Germinal center (tissue), 1 donor: ENCODE data around the gene BICDL1.
"Not testable (repeated sequence)": the region's sequence is repeated elsewhere in the genome, so short reads cannot be mapped to it uniquely, and the experiment has no call there.

Source experiments
- DNase-seq: peaks from one replicate; pipeline ENCODE4 v3.0.0; 2012; ENCODE audit warnings: mixed read lengths, low spot score

Gene BICDL1

DNA sequence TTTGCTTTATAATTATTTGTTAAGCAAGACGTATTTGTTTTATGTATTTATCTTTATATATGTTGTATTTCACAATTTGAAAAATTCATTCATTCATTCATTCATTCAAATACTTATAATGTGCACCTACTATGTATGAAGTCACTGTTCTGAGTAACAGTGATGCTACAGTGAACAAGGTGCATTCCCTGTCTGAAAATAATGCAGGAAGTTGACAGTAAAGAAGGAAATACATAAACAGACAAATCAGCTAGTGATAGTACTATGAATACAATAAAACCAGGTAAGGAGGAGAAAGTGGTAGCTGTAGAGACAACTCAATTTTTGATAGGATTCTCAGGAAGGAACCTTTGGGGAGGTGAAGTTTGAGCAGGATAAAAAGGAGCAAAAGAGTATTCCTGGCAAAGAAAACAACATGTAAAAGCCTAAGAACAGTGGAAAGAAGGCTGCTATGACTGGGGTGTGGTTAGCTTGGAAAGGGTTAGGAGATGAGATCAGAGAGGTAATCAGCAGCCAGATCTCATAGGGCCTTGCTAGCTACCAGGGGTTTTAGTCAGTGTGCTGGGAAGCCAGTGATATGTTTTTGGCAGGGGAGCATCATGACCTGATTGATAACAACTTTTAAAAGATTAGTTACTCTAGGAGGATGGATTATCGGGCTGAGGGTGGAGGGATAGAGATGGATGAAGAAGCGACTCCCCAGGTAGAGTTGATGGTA lies 17.4 kb downstream of the BICDL1 start:
- DNase-seq = no peak

DNA sequence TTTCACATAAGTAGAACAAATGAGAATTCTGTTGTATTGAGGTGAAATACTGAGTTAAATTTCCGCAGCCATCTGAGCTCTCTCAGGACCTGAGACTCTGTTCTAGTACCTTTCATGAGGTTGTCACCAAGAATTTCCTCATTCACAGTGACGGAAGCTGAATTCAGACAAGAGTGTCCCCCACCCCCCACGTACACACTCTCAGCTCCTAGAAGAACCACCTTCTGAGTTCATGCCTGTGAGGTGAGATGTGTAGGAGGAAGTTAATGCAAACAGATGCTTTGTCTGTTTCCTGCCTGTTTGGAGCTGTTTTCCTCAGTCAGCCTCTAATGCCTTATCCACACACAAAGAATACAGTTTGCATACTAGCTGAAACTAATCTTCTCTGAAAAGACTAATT lies 18.2 kb downstream of the BICDL1 start:
- peak; percentile 64 for DNase-seq

DNA sequence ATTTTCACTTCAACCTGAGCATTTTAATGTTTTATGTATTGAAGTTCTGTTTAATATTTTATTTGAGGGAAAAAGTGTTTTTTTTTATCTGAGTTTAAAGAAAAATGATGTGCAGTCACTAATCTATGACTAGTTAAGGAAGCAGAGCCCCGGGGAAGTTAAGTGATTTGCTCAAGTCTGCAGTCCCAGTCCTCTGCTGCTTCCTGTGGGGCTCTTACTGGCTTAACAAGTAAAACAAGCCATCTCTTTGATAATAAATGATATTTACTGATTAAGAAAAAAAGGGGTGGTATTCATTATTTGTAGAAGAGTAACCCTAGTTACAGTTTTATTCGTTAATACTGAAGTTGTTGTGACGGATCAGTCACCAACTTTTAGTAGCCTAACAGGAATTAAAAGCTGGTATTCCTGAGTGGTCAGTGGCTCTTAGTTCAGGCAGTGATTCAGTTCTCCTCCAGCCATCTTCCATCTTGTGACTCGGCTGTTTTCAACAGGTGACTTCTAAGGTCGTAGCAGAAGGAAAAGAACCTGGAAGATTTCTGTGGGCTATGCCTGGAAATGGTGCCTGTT lies 21.7 kb downstream of the BICDL1 start:
- DNase-seq = no peak

DNA sequence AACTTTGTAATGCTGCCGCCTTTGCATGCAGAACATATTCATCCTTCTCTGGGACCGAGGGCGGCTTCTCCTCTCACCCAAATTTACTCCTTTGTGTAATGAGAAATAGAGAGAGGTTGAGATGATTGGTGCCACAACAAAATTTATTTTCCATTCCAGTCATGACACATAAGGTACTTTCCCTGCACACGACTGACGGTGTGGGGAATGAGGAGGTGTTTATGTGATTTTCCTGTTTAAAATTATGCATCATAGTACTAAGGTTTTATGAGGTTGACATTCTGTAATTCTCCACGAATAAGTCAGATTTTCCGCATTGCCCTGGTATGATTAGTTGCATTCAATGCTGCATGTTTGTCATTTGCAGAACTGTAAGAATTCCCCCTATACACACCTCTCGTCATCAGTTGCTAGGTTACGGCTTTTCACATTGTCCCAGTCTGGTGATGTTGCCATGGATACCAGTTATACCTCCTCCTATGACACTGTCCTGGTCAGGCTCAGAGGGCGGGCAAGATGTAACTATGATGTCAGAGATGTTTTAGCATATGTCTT lies 23.1 kb downstream of the BICDL1 start:
- DNase-seq = peak; percentile 87

DNA sequence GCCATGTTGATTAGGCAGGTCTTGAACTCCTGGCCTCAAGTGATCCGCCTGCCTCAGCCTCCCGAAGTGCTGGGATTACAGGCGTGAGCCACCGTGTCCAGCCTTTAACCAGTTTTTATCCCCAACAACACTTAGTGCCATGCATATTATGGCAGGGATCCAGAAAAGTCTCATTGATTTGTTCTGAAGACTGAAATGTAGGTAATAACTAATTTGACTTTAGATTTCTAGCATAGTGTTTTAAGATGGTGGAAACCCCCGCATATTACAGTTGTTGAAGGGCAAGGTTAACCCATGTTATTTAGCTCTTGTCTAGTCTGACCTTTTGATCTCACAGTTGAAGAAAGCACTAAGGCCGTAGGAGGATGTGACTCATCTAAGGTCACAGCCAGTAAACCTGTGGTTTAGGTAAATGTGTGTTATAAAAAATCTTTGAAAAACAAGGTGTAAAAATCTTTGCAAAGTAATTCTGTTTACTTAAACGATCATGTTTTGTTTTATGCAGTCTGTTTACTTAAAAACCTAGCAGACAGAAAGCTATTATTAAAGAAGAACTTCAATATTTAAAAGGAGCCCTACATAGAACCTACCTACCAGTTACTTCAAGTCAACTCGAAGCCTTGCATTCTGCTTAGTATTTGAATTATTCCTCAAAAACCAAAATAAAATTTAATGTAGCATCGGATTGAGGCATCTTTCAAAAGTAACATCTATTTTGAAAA lies 24.8 kb downstream of the BICDL1 start:
- DNase-seq = peak; percentile 44

DNA sequence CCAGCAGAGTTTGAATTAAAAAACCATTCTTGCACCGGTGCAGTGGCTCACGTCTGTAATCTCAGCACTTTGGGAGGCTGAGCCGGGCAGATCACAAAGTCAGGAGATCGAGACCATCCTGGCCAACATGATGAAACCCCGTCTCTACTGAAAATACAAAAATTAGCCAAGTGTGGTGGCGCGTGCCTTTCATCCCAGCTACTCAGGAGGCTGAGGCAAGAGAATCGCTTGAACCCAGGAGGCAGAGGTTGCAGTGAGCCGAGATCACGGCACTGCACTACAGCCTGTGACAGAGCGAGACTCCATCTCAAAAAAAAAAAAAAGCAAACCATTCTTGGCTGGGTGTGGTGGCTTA lies 25.3 kb downstream of the BICDL1 start:
- not testable (repeated sequence) for DNase-seq

DNA sequence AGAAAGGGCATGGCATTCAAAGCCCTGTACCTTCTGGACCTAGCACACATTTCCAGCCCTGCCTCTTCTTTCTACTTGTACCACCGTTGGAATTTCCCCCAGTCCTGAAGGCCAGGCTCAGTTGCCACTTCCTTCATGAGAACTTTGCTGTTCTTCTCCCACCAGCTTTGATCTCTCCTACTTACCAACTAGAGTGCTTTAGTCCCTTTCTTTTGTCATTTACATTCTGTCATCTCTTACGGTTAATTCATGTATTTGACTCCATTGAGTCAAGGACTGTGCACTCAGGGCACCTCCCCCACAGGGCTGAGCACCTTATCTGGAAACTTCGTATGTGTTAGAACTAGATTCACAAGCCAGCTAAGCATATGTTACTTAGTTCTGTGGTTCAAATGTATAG lies 26.3 kb downstream of the BICDL1 start:
- DNase-seq = no peak

DNA sequence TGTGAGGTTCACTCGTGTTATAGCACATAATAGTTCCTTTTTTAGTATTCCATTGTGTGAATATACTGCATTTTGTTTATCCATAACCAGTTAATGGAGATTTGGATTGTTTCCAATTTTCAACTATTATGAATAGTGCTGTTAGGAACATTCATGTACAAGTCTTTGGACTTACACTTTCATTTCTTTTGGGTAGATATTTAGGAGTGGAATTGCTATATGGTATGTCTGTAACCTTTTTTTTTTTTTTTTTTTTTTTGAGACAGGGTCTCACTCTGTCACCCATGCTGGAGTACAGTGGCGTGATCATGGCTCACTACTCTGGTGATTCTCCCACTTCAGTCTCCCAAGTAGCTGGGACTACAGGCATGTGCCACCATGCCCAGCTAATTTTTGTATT lies 27.2 kb downstream of the BICDL1 start:
- not testable (repeated sequence) for DNase-seq

DNA sequence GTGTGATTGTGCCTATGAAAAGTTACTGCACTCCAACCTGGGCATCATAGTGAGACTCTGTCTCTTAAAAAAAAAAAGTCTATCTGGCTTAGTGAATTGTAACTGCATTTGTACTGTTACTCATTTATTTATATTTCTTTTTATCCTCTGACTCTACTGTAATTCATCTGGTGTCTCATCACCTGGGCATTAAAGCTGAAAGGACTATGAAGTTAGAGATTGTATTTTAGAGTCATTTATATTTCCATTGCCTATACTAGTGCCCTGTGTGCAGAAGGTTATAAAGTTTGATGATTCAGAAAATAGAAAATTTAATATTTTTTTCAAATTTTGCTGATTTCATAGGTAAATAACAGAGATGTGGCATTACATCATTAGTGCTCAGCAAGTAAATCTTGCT lies 30.2 kb downstream of the BICDL1 start:
- DNase-seq = no peak

DNA sequence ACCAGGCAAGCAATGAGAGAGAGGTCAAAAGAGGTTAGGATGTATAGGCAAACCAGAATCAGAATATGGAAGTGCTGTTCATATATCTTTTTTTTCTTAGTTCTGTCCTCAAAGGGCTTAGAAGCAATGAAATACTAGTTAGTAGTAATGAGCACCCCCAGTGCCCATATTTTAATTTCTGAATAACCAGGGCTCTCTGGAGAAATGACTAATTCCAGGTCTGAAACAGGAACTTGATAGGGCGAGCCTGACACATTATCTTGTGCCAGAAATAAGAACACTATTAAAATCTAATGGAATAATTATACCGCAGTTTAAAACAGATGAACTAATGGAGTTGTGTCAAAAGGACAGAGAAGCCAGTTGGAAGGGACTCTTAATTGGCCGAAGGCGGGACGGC lies 30.9 kb downstream of the BICDL1 start:
- DNase-seq = no peak

DNA sequence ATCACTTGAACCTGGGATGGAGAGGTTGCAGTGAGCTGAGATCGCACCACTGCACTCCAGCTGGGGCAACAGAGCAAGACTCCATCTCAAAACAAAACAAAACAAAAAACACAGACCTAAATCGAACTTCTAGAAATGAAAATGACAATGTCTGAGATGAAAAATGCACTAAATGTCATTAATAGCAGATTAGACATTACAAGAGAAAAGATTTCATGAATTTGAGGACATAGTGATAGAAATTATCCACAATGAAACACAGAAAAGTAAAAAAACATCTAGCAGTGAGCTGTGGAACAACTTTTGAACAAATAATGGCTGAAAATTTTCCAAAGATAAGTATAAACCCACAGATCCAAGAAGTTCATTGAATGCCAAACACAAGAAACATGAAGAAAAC lies 35.2 kb downstream of the BICDL1 start:
- no peak for DNase-seq

DNA sequence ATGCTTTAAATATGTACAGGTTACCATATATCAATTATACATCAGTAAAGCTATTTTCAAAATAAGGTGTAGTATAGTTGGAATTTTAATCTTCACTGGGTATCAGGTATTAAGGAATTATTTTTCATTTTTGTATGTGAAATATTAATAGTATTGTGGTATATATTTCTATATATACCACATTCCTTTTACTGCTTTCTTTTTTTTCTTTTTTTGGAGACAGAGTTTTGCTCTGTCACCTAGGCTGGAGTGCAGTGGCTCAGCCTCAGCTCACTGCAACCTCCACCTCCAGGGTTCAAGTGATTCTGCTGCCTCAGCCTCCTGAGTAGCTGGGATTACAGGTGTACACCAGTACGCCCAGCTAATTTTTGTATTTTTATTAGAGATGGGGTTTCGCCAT lies 36.6 kb downstream of the BICDL1 start:
- DNase-seq = no peak

DNA sequence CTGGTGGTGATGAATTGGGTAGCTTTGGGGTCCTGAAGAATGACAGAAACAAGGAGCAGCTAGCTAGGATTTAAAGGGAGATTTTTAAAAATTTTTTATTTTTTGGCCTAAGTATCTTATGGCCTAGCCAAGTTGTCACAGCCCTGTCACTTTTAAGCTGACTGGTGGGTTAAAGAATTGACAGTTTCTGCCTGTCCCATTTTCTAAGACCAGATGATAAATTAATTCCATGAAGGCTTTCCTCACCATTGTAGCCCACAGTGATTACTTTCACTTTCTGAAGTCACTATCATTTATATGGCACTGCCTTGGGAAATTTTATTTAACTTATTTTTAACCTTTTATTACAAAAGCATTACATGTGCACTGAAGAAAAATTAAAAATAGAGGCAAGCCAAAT lies 43.2 kb downstream of the BICDL1 start:
- no peak for DNase-seq

DNA sequence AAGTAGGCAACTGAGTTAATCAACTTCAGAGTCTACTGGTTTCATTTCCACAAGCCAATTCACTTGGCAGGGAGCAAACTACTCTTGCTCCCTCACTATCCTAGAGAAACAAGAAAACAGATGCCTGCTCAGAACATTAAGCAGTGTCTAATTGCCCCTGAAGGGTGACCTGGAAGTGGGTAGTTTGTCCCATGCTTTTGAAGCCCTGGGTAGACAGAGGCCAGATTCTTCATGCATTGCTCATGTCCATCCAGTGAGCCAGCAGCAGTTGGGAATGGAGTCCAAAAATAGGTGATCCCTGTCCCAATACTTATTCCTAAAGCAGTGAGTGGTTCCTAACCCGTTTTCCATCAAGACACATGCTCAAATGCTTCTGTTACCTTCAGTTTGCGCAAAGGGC lies 48.8 kb downstream of the BICDL1 start:
- DNase-seq = no peak

DNA sequence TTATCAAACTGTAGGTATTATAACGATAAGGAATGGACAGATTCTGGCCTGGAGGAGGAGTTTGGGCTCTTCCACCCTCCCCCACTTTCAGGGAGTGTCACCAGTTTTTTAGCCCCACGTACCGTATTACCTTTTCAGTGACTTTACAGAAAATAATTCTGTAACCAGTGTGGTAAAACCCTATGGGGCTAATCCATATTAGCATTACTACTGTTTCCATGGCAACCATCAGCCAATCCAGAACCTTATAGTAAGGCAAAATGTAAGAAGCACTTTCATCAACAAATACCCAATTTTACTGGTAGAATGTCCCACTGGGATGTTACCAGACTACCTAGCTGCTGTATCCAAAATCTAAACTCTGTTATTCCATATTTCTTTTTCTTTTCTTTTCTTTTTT lies 50.7 kb downstream of the BICDL1 start:
- no peak for DNase-seq

DNA sequence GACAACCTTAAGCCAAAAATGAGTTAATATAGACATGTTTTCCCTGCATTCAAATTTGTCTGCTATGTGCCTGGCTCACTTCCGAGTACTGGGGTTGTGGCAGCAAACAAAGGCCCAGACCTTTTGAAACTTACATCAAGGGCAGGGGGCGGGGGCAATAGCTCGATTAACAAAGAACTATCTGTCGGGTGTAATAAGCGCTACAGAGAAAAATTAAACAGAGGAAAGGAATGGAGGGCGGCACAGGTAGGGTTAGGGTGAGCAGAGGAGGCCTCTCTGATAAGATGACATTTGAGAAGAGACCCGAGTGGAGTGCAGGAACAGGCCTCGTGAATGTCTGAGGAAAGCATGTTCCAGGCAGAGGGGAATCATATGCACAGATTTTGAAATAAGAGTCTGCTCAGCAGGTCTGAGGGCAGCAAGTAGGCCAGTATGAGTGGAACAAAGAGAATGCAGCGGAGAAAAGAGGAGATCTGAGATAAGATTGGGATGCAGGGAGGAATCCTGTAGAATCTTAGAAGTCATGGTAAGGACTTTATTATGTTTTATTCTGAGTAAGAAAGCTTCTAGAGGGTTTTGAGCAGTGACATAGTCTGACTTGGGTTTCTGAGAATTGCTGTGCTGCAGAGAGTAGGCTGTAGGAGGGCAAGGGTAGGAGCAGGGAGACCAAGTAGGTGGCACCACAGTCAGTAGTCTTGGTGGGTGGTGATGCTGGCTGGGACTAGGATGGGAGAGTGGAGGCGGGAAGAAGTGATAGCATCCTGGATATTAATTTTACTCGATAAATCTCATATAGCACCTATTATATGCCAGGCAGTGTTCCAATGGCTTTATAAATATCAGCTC lies 52.6 kb downstream of the BICDL1 start:
- DNase-seq = no peak

DNA sequence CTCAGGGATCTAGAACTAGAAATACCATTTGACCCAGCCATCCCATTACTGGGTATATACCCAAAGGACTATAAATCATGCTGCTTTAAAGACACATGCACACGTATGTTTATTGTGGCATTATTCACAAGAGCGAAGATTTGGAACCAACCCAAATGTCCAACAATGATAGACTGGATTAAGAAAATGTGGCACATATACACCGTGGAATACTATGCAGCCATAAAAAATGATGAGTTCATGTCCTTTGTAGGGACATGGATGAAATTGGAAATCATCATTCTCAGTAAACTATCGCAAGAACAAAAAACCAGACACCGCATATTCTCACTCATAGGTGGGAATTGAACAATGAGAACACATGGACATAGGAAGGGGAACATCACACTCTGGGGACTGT lies 56.3 kb downstream of the BICDL1 start:
- DNase-seq = not testable (repeated sequence)

DNA sequence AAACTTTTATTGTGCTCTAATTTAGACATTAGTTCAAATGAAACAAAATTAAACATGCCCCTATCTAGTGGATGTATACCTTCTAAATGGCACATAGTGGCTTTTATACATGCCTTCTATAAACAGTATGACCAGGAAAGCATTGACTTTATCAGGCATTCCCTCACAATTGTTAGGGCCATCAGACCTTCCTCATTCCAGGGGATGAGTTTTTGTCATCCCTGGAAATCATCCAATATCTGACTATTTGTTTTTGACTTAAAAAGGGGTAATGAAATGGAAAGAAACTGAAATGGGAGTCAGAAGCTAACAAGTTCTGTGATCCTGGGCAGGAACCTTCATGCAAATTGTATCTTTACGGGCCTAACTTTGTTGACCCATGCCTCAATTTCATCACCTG lies 58.0 kb downstream of the BICDL1 start:
- DNase-seq = no peak

DNA sequence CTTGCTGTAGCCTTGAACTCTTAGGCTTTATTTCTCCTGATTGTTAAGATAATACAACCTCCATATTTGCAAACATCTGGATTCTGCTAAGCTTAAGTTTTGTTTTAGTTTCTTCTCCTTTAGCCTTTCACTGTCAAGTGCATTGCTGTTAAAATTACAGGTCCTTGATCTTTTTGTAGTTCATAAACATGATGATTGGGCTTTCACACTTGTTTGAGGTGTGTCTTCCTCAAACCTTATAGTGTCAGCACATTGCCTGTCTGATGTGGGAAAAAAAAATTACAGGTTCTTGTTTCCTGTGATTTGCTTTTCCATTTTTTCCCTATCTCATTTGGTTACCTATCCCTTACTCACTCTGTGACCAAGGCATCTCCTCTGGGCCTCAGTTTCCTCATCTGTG lies 59.2 kb downstream of the BICDL1 start:
- DNase-seq = no peak

DNA sequence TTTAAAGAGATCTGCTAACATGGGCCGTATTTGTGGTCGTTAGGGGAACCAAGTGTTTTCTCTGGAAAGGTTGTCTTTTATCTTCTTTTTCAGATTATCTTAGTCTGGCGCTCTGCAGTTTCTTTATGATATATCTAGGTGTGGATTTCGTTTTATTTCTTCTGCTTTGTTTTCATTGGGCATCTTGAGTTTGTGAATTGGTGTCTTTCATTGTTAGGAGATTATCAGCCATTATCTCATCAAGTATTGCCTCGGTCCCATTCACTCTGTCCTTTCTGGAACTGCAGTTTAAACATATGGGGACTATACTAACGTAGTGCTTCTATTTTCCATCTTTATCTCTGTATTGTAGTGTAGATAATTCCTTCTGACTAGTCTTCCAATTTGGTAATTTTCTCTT lies 60.4 kb downstream of the BICDL1 start:
- DNase-seq = no peak

DNA sequence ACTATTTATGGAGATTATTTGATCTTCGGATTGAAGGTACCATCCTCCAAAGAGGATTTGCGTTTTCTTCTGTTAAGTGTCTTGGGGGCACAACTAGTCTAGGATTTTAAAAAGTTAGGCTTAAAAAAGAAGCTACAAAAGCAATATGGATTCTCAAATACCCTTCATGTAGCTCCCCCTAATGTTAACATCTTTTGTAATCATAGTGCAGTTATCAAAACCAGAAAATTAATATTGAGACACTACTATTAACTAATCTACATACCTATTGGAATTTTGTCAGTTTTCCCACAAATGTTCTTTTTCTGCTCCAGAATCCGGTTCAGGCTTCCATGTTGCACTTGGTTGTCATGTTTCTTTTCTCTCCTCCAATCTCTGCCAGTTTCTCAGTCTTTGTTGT lies 62.5 kb downstream of the BICDL1 start:
- DNase-seq = no peak

DNA sequence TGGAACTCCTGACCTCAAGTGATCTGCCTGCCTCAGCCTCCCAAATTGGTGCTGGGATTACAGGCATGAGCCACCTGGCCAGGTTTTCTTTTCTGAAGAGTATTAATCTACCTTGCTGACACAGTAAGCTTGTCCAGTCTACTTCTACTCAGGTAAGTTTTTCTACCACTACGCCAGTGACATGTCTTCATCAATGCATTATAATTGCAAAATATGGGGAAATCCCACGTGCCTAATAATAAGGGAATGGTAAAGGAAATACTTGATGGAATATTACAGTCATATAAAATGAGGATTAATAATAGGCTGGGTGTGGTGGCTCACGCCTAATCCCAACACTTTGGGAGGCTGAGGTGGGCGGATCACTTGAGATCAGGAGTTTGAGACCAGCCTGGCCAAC lies 65.3 kb downstream of the BICDL1 start:
- DNase-seq = no peak
